HG03521 (cell line): ENCODE data around the gene SUPT5H.
A peak's percentile ranks its signal among the peaks of the same experiment; 100 is the strongest.
"Not testable (repeated sequence)": the region's sequence is repeated elsewhere in the genome, so short reads cannot be mapped to it uniquely, and the experiment has no call there.

ENCODE experiments used
- ATAC-seq: cut with Tn5 transposase; IDR thresholded peaks from one replicate; pipeline ENCODE4 v1.9.1; 2021; ENCODE audit warnings: mild to moderate bottlenecking, moderate library complexity; ENCODE audit not compliant: unreplicated experiment

SUPT5H gene

DNA sequence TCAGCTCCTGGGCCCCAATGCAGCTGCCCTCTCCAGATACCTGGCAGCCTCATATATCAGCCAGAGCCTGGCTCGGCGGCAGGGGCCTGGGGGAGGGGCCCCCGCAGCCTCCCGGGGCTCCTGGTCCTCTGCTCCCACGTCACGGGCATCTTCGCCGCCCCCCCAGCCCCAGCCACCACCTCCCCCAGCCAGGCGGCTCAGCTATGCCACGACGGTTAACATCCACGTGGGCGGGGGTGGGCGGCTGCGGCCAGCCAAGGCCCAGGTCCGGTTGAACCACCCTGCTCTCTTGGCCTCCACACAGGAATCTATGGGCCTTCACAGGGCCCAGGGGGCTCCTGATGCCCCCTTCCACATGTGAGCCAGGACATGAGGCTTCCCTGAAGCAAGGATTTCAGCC, 20.4 kb upstream of the SUPT5H start:
- no peak for ATAC-seq

DNA sequence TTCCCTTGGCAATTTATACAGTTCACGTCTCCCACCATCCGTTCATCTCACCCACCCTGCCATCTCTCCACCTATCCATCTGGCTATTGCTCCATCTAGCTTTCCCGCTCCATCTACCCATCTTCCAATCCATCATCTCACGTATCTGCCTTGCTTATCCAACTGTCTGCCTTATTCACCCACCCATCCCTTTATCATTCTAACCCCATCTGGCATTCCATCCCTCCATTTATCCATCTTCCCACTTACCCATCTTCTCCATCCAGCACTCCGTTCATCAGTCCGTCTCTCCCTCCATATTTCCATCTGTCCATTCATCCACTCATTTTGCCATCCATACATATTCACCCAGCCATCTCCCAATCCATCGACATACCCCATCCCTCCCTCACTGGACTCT, 19.6 kb upstream of the SUPT5H start:
- ATAC-seq: no peak

DNA sequence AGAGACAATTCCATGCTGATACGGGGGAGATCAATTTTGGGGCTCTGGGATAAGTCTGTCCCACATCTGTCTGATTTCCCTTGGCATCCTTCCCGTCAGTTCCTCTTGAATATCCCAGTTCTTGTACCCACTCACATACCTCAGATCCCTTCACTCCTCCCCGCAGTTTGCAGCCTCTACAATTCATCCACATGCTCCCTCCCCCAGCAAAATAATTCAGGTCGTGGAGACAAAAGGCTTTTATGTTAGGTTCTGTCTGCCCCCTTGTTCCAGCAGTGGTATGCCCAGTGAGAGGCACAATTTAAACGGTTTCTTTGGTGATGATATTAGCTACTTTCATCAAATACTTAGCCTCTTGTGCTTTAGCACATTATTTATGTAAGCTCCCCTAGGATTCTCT, 19.2 kb upstream of the SUPT5H start:
- no peak for ATAC-seq

DNA sequence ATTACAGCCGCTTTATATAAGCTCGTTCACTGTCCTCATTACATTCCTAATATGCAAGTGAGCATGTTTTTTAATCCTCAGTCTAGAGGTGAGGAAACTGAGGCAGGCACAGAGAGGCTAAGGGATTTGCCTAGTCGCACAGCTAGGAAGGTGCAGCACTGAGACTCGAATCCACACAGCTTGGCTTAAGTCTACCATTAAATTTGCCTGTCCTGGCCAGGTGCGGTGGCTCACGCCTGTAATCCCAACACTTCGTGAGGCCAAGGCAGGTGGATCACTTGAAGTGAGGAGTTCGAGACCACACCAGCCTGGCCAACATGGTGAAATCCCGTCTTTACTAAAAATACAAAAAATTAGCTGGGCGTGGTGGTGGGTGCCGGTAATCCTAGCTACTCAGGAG, 17.7 kb upstream of the SUPT5H start:
- ATAC-seq: no peak

DNA sequence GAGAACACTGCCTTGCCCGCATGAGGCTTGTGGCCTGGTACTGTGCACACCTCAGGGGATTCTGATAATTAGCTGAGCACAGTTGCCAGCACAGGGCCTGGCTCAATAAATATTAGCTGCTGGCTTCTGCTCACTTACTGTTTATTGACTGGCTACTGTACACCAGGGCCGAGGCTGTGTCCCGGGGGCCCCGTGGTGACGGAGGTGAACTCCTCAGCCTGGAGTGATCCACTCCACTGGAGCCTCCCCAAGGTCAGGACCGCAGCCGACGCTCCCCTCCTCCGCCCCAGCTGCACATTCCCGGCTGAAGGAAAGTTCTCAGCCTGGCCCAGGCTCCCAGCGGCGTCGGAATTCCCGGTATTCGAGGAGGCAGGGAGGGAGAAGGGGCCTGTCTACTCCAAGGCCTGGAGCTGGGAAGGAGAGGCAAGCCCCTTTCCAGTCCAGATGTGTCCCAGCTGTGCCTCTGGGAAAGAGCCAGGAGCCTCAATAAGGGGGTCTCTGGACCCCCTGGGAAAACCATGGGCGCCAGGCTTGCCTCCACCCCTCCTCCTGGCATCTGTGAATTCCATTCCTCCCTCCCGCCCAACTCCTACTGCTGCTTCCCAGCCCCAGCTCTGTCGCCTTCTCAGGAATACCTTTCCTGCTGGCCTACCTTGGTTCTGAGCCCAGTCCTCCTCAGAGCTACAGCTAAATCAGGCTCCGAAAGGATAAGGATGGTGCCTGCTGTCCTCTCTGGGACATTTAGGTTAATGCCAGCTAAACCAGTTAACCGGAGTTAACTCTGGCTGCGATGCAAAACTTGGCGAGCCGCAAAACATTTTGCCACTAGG, 16.9 kb upstream of the SUPT5H start:
- ATAC-seq: no peak

DNA sequence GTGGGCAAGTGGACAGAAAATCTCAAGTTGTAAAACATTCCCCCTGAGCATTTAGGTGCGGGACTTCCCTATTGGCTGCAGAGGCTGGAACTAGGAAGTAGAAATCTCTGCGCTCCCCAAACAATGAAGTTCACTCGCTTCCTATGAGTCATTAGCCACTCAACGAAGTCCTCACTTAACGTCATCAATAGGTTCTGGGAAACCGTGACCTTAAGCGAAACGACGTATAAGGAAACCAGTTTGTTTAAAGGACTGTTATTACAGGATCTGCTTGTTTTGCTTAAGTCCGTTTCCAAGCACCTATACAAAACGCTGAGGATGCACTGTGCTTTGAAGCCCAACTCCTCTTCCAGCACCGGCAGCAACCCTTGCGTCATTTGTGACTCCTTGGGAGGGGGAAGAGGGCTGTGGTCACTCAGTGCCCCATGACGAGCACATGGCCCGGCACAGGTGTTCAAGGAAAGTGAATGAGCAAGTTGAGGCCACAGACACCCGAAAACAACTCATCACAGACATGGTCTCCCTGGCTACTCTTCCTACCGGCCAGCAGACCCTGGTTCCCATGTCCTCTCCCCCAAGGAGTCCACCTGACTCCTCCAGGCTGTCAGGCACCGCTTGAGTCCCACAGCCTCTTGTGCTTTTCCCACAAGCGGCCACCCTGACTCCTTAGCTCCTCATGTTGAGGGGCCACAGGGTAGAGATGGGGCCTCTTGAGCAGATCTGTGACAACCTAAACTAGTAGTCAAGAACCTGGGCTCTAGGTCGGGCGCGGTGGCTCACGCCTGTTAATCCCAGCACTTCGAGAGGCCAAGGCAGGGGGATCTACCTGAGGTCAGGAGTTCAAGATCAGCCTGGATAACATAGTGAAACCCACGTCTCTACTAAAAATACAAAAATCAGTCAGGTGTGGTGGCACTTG, 14.4 kb upstream of the SUPT5H start:
- ATAC-seq: no peak

DNA sequence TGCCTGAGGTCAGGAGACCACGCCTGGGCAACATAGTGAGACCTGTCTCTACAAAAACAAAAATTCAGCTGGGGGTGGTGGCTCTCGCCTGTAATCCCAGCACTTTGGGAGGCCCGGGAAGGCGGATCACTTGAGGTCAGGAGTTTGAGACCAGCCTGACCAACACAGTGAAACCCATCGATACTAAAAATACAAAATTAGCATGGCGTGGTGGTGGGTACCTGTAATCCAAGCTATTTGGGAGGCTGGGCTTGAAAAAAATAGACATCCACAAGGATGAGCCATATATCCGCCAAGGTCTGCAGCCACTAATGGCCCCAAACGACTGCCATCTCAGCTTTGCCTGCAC, 12.7 kb upstream of the SUPT5H start:
- ATAC-seq: no peak

DNA sequence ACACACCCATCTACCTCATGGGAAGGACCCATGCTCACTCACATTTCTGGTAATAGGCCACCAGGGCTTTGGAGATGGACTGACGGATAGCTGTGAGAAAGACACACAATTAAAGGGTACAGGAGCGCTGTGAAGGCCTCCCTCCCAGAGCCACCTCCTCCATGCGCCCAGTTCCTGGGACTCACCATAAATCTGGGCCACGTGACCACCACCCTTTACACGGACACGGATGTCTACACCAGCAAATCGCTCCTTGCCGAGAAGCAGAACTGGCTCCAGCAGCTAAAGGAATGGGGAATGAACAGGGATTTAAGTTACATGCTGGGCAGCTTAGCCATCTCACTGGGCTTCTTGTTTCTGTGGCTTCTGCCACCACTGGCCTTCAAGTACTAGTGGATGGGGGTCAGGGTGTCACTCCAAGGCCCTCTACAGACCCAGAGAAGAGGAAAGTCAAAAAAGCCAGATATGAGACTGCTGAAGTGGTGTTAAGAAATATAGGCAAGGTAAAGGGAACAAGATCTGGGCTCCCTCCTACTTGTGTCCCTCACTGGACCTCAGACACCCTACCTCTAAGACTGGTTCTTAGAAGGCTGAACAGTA, 11.8 kb upstream of the SUPT5H start:
- ATAC-seq: no peak

DNA sequence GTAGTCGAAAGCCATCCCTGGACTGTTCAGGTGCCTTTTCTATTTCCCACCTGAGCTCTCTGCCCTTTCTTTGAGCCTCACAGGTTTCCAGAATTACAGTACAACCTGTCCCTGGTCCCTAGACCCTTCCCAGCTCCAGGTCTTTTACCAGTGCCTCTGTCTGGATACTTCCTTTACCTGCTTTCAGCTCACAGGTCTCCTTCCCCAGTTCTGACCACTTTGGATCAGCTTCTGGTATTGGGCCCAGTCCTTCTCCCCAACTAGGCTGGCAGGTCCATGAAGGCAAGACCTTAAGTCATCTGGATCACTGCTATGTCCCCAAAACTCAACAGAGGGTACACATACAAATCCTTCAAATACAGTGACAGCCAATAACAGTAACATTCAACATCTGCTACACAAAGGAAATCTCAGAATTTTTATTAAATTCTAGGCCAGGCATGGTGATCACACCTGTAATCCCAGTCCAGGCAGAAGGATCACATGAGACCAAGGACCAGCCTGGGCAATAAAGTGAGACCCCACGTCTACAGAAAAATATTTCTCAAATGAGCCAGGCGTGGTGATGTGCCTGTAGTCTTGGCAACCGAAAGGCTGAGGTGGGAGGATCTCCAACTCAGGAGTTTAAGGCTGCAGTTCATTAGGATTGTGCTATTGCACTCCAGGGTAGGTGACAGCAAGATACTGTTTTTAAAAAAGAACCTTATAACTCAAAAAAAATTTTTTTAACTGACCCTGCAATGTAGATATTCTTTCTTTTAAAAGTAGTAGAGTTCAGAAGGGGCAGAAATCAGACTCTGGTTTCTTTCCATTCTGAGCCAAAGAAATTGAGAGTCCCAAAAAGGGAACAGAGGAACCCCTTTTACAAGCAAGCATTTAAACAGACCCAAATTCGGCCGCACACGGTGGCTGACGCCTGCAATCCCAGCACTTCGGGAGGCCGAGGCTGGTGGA, 11.0 kb upstream of the SUPT5H start:
- no peak for ATAC-seq

DNA sequence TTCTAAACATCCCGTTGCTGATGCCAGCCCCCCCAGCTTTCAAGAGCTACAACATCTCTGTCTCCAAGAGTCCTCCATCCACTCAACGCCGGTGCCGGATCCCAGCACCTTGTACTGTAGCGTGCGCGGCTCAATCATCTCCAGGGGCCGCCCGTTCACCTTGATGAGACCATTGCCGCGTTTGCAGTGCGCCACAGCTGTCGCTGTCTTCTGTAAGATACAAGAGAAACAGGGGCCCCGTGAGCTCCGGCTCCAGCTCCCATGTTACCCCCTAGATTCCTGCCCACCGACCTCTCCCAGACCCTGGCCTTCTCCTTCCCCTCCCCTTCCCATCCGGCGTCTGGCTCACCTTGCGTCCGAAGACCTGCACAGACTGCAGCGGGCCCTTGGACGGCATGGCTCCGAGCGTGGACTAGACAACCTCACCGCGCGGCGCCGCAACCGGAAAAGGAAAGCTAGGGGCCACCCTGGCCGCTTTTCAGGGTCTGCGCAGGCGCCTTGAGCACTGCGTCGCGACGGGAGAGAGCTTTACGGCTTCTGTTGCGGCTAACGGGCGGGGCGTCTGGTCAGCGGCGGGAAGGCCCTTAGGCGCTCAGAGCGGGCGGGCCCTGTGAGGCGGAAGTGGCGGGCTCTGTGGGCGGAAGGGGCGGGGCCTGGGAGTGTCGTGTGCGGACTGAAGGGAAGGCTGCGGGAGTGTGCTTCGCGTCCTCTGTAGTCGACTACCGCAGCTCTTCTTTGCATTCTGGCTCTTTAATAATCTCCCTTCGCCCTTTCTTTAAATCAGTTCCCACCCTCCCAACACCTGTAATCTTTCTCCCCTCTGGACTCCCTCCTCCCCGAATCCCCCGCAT, 9.7 kb upstream of the SUPT5H start, which contains the start of gene RPS16:
Gene RPS16, minus strand, starts transcription at position 451 of the 851 bp plus-strand sequence. Its CDS starts 54 bp downstream, at position 397.
- ATAC-seq: peak; percentile 76

DNA sequence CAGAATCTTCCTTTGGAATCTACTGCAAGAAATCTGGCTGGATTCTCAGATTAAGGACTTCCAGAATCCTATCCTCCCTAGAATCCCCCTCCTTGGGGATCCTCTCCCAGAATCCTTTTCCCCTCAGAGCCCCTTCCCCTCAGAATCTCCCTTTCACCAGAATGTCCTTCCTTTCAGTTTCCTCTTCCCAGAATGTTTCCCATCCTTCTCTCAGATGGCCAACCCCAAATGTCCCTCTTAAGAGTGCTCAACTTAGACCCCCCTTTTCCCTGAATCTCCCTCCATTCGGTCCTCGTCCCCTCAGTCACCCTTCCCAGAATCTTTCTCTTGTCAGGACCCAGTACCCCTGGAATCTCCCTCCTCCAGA, 9.0 kb upstream of the SUPT5H start:
- ATAC-seq: no peak

DNA sequence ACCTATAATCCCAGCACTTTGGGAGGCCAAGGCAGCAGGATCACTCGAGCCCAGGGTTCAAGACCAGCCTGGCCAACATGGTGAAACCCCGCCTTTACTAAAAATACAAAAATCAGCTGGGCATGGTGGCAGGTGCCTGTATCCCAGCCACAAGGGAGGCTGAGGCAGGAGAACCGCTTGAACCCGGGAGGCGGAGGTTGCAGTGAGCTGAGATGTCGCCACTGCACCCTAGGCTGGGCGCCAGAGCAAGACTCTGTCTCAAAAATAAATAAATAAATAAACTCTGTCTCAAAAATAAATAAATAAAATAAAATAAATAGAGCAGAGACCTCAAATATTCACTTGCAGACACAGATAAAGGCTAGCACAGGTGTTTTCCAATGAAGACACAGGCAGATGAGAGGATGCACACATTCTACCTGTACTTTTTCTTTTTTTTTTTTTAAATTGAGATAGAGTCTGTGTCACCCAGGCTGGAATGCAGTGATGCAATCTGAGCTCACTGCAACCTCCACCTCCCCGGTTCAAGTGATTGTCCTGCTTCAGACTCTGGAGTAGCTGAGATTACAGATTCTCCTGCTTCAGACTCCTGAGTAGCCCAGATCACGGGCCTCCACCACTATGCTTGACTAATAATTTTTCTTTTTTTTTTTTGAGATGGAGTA, 7.0 kb upstream of the SUPT5H start:
- ATAC-seq: no peak

DNA sequence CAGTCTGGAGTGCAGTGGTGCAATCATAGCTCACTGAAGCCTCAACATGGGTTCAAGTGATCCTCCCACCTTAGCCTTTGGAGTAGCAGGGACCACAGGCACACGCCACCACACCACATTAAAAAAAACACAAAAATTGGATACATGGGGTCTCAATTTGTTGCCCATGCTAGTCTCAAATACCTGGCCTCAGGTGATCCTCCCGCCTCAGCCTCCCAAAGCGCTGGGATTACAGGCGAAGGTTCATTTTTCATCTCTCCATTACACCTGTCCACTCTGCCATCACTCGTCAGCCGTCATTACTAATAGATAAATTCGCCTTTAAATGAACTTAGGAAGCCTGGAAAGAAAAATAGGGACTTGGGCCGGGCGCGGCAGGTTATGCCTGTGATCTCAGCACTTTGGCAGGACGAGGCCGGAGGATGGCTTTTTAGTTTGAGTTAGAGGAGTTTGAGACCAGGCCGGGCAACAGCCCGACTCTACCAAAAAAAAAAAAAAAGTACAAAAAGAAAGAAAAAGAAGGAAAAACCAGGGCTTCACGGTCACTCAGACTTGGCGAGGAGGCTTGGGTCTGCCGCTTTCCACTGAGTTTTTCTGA, 685 bp upstream of the SUPT5H start:
- ATAC-seq: no peak

DNA sequence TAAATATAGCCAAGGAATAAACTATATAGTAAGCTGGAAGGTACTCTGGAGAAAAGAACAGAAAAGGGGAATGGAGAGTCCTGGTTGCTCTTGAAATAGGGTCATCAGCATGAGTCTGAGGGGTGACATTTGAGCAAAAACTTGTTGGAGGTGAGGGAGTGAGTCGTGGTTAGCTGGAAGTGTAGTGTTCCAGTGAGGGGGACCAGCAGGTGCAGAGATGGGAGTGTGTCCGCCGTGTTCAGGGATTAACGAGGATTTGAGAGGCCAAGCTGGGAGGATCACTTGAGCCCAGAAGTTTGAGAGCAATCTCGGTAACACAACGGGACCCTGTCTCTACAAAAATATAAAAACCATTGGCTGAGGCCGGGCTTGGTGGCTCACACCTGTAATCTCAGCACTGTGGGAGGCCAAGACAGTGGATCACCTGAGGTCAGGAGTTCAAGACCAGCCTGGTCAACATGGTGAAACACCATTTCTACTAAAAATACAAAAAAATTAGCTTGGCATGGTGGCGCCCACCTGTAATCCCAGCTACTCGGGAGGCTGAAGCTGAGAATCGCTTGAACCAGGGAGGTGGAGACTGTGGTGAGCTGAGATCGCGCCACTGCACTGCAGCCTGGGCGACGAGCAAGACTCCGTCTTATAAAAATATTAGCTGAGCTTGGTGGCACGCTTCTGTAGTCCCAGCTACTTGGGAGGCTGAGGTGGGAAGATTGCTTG, 1.1 kb downstream of the SUPT5H start:
- no peak for ATAC-seq

DNA sequence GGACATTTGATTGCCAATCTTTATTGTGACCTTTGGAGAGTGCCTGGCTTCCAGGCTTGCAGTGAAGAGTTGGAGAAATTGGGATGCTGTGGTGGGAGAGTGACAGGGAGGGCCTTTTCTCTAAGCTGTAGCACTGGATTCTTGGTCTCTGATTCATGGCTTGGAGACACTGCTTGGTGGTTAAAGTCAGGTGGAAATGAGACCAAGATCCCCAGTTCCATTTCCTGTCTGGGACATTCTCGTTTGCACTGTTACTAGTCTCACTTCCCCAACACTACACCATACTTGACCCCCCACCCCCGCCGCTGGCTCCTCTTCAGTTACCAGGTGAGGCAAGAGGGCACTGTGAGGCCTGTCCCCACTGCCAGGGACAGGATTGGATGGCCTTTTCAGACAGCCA, 2.9 kb downstream of the SUPT5H start:
- ATAC-seq: no peak

DNA sequence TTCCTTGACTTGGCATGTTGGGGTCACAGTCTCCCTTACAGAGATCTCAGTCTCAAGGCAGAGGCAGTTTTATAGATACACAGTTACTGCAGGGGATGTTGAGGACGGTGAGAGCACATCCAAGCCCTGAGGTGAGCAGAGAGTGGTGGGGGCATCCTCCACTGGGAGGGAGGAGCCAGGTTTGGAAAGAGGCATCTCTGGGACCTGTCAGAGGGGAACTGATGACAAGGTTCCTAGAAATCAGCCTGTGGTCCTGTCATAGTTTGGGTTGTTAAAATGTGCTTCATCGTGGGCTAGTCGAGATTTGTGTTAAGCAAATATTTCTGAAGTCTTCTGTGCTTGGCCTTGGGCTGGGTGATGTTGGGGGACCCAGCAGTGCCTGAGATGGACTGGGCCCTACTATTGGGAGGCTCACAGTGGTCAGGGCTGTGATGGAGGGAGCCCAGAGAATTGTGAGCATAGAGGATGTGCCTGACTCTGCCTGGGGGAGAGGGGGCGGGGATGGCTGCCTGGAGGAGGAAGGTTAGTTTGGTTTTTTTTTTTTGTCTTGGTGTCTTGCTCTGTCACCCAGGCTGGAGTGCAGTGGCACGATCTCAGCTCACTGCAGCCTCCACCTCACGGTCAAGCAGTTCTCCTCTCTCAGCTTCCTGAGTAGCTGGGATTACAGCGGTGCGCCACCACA, 3.9 kb downstream of the SUPT5H start:
- ATAC-seq: no peak

DNA sequence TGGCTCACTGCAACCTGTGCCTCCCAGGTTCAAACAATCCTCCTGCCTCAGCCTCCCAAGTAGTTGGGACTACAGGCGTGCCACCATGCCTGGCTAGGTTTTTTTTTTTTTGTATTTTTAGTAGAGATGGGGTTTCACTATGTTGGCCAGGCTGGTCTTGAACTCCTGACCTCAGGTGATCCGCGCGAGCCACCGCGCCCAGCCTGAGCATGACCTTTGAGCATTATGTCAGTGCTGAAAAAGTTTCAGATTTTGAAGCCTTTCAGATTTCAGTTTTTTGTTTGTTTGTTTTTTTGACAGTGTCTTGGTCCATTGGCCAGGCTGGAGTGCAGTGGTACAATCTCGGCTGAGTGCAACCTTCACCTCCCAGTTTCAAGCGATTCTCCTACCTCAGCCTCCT, 5.9 kb downstream of the SUPT5H start:
- ATAC-seq: not testable (repeated sequence)
